Upper lobe of right lung (tissue), 1 donor: ENCODE results near the gene MAML2. TPM values are rescaled to one million over a fixed set of nuclear protein-coding genes. Genes with fewer than 3 reads are reported as not detected.

Source experiments
- ATAC-seq: fragments of 200-7000 bp; cut with Tn5 transposase; one replicate; pipeline ENCODE4 v1.9.1; 2020; ENCODE audit warnings: mild to moderate bottlenecking, moderate library complexity
- DNase-seq: peaks from one replicate; pipeline ENCODE4 v3.0.0-alpha.2; 2020
- H3K27ac ChIP-seq: fragments of 200-600 bp; one replicate; pipeline ENCODE4 v1.8.0; 2022
- H3K27me3 ChIP-seq: fragments of 200-600 bp; one replicate; pipeline ENCODE4 v1.8.0; 2022; ENCODE audit warnings: mild to moderate bottlenecking
- H3K36me3 ChIP-seq: fragments of 200-600 bp; one replicate; pipeline ENCODE4 v1.8.0; 2022
- H3K4me1 ChIP-seq: fragments of 200-600 bp; one replicate; pipeline ENCODE4 v1.8.0; 2022
- H3K4me3 ChIP-seq: fragments of 200-600 bp; one replicate; pipeline ENCODE4 v1.8.0; 2022; ENCODE audit warnings: mild to moderate bottlenecking
- H3K9me3 ChIP-seq: fragments of 200-600 bp; one replicate; pipeline ENCODE4 v1.8.0; 2022
- intact Hi-C: fragments of 100-400 bp; cut with DNase I; formaldehyde crosslinking; loops from one replicate; pipeline ENCODE4 v1.11.0; 2022
- total RNA-seq: library from RNA; stranded (reverse); fragmentation: NEBNext Ultra II Directional; extraction: Animal tissue kit (Norgen Biotek cat#: 25700); gene quantifications from one replicate; pipeline ENCODE4 v1.2.1, GENCODE V29; 2021
- TF ChIP-seq, protein P1 (sequence below): fragments of 200-600 bp; IDR thresholded peaks from one replicate; pipeline ENCODE4 v1.8.0; 2022; ENCODE audit warnings: antibody characterized with exemption
- donor health status: DM: no; HTN: yes; CAD: no; lungs with severe emphysema.

Gene MAML2
- total RNA-seq, 1 donor from 2014 or later: 27.5 TPM

GRCh38 chr11:96162816-96163499, 180.0 kb downstream of the MAML2 start:
- TF ChIP-seq, protein P1, sequence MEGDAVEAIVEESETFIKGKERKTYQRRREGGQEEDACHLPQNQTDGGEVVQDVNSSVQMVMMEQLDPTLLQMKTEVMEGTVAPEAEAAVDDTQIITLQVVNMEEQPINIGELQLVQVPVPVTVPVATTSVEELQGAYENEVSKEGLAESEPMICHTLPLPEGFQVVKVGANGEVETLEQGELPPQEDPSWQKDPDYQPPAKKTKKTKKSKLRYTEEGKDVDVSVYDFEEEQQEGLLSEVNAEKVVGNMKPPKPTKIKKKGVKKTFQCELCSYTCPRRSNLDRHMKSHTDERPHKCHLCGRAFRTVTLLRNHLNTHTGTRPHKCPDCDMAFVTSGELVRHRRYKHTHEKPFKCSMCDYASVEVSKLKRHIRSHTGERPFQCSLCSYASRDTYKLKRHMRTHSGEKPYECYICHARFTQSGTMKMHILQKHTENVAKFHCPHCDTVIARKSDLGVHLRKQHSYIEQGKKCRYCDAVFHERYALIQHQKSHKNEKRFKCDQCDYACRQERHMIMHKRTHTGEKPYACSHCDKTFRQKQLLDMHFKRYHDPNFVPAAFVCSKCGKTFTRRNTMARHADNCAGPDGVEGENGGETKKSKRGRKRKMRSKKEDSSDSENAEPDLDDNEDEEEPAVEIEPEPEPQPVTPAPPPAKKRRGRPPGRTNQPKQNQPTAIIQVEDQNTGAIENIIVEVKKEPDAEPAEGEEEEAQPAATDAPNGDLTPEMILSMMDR: no peak
- Histone ChIP-seq H3K4me3 (no peak overlapping the region), H3K27me3 (no peaks in the 10 kb centered on the region), H3K9me3 (no peaks in the 10 kb centered on the region), H3K27ac (no peak overlapping the region), H3K36me3 (no peaks in the 10 kb centered on the region), H3K4me1 (peaks cover 8% of the 10 kb centered on the region)
- peak; percentile 64 for ATAC-seq
- intact Hi-C loops: no loop called here
- no peak for DNase-seq

DNA sequence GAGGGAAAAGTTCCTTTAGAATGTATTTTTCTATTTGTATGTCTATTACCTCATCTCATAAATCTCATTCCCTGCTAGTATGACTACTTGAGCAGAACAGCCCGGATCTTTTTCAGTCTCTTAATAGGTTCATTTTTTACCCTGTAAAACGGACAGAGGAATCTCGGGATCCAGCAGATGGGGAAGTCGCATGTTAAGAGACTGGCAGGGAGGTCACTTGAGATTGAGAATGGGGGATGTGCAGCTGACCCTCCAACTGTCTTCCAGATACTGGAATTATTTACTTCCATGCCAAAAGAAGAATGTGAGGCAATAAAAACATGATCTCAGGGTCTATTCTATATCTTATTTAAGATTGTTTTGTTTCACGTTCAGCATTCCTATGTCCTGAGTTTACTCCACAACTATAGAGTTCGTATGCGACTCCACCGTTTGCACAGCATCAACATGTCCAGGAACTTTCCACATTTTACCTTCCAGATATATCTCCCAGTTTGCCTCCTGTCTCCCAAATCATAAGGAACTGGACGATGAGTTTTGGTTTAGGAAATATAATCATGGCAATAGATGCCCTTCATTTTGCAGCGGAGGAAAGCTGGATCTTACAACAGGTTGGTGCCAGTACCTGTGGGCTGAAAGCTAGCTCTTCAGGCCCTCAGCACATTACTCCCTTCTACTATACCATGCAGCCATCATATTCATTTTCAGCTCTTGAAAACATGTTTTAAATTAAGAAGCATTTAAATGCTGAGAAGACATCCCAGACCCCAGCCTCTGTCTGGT, 181.5 kb downstream of the MAML2 start:
- no peaks in the 10 kb centered on the region for H3K27me3 ChIP-seq
- TF ChIP-seq, protein P1: no peak
- DNase-seq: no peak
- no peak for ATAC-seq
- no peaks in the 10 kb centered on the region for H3K36me3 ChIP-seq
- peaks cover 14% of the 10 kb centered on the region for H3K4me1 ChIP-seq
- no peaks in the 10 kb centered on the region for H3K9me3 ChIP-seq
- no peak overlapping the region for H3K4me3 ChIP-seq
- H3K27ac ChIP-seq: no peak overlapping the region
- intact Hi-C loops: no loop called here

- TF ChIP-seq, protein P1: no peak
- H3K9me3 ChIP-seq: no peaks in the 10 kb centered on the region
- peak overlapping the region; percentile 33 for H3K27ac ChIP-seq
- ATAC-seq (no peak), DNase-seq (no peak)
- H3K36me3 ChIP-seq: no peaks in the 10 kb centered on the region
- no peaks in the 10 kb centered on the region for H3K27me3 ChIP-seq
- H3K4me3 ChIP-seq: no peak overlapping the region
- intact Hi-C loops: no loop called here
- H3K4me1 ChIP-seq: peaks cover 21% of the 10 kb centered on the region
Observed at GRCh38 chr11:96160732-96161306, 182.2 kb downstream of the MAML2 start.

DNA sequence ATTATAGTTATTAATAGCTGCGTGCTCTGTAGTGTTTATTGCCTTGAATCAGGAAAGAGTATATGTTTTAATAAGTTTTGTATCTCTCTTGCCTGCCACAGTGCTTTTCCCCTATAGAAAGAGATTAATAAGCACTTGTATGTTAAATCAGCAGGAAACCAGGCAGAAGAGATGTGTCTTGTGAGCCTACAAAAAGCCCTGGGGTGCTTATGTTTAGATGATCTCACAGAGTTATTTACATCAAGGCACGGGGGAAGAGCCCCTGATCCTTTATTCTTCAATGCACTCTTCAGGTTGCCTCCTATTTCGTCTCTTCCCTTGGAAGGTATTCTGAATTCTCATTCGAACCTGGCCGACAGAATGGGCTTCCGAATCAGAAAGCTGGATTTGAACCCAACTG, 183.0 kb downstream of the MAML2 start:
- peaks cover 30% of the 10 kb centered on the region for H3K4me1 ChIP-seq
- no peak for ATAC-seq

DNA sequence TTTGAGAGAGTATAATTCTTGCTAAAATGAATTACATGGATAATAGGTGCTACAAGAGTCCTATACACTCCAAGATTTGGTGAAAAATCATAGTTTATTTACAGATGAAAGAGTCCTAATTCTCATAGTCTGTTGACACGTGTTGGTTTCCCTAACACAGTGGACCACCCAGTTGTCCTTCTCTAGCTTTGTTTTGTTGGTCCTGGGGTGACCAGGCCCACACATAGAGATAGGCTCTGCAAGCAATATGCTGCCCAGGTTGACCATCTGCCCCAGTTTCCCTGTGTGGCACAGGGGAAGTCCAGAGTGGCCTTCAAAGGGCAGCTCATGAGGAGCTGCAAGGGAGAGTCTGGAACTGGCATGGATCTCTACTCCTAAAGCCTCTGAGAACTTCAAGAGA, 184.9 kb downstream of the MAML2 start:
- H3K9me3 ChIP-seq: no peaks in the 10 kb centered on the region
- DNase-seq (no peak), ATAC-seq (no peak)
- H3K27ac ChIP-seq: peak overlapping the region; percentile 72
- H3K36me3 ChIP-seq: no peaks in the 10 kb centered on the region
- H3K4me1 ChIP-seq: peaks cover 41% of the 10 kb centered on the region
- no peak overlapping the region for H3K4me3 ChIP-seq
- TF ChIP-seq, protein P1: no peak
- no peaks in the 10 kb centered on the region for H3K27me3 ChIP-seq
- intact Hi-C loops: no loop called here

More for the DNA sequence above, 183.0 kb downstream of the MAML2 start:
- intact Hi-C loops: no loop called here
- H3K27me3 ChIP-seq: no peaks in the 10 kb centered on the region
- no peak overlapping the region for H3K4me3 ChIP-seq
- H3K9me3 ChIP-seq: no peaks in the 10 kb centered on the region
- TF ChIP-seq, protein P1: no peak
- no peaks in the 10 kb centered on the region for H3K36me3 ChIP-seq
- no peak overlapping the region for H3K27ac ChIP-seq
- DNase-seq: no peak
